Loucy (cell line): ENCODE measurements around the gene EFCAB9.

Experiments
- H2AFZ ChIP-seq: fragments of 200-600 bp; sonication (generic); 2 replicates; pipeline ENCODE4 v1.6.0; 2016; ENCODE audit warnings: antibody characterized with exemption, mild to moderate bottlenecking, low read length, moderate library complexity
- H3F3A ChIP-seq: fragments of 200-600 bp; 2 replicates; pipeline ENCODE4 v1.6.0; 2016; ENCODE audit warnings: antibody characterized with exemption, low read depth, mild to moderate bottlenecking
- H3K27me3 ChIP-seq: fragments of 200-600 bp; sonication (generic); 2 replicates; pipeline ENCODE4 v1.6.1; 2014; ENCODE audit warnings: low read length, mild to moderate bottlenecking; ENCODE audit not compliant: insufficient read depth, poor library complexity, severe bottlenecking
- H3K36me3 ChIP-seq: fragments of 200-600 bp; sonication (generic); 2 replicates; pipeline ENCODE4 v1.6.1; 2016; ENCODE audit warnings: low read length; ENCODE audit not compliant: insufficient read depth
- H3K4me1 ChIP-seq: fragments of 200-600 bp; sonication (generic); 2 replicates; pipeline ENCODE4 v1.5.1; 2014; ENCODE audit warnings: low read length, mild to moderate bottlenecking; ENCODE audit not compliant: insufficient read depth, poor library complexity, severe bottlenecking
- H3K4me2 ChIP-seq: fragments of 200-600 bp; sonication (generic); 2 replicates; pipeline ENCODE4 v1.6.0; 2014; ENCODE audit warnings: antibody characterized with exemption, low read length, low read depth, mild to moderate bottlenecking; ENCODE audit not compliant: poor library complexity, severe bottlenecking
- H3K4me3 ChIP-seq: fragments of 200-600 bp; sonication (generic); 2 replicates; pipeline ENCODE4 v1.5.1; 2014; ENCODE audit warnings: low read length, mild to moderate bottlenecking, mixed read lengths; ENCODE audit not compliant: poor library complexity, severe bottlenecking
- H3K79me2 ChIP-seq: fragments of 200-600 bp; sonication (generic); 2 replicates; pipeline ENCODE4 v1.6.1; 2014; ENCODE audit warnings: low read length; ENCODE audit not compliant: insufficient read depth
- H3K9ac ChIP-seq: fragments of 200-600 bp; sonication (generic); 2 replicates; pipeline ENCODE4 v1.6.0; 2014; ENCODE audit warnings: mild to moderate bottlenecking, low read depth, low read length, moderate library complexity; ENCODE audit not compliant: poor library complexity, severe bottlenecking
- H3K9me2 ChIP-seq: fragments of 200-600 bp; sonication (generic); replicated peaks from 2 replicates; pipeline ENCODE4 v1.6.1; 2016; ENCODE audit warnings: low read depth, low read length, mixed read lengths
- H3K9me3 ChIP-seq: fragments of 200-600 bp; sonication (generic); 2 replicates; pipeline ENCODE4 v1.6.1; 2014; ENCODE audit warnings: mild to moderate bottlenecking, antibody characterized with exemption, low read length, low read depth; ENCODE audit not compliant: insufficient read depth
- H4K20me1 ChIP-seq: fragments of 200-600 bp; sonication (generic); 2 replicates; pipeline ENCODE4 v1.6.0; 2014; ENCODE audit warnings: antibody characterized with exemption, low read length, mild to moderate bottlenecking; ENCODE audit not compliant: insufficient read depth, poor library complexity, severe bottlenecking
- EZH2phosphoT487 ChIP-seq: fragments of 200-600 bp; IDR thresholded peaks from 2 replicates; pipeline ENCODE4 v1.6.1; 2018; ENCODE audit warnings: antibody characterized with exemption, mild to moderate bottlenecking, moderate library complexity, borderline replicate concordance
- TF ChIP-seq, protein P1 (sequence below): fragments of 200-600 bp; sonication (generic); conservative IDR thresholded peaks from 2 replicates; pipeline ENCODE4 v1.5.1; 2014; ENCODE audit warnings: mild to moderate bottlenecking, antibody characterized with exemption, low read length

The EFCAB9 gene

DNA sequence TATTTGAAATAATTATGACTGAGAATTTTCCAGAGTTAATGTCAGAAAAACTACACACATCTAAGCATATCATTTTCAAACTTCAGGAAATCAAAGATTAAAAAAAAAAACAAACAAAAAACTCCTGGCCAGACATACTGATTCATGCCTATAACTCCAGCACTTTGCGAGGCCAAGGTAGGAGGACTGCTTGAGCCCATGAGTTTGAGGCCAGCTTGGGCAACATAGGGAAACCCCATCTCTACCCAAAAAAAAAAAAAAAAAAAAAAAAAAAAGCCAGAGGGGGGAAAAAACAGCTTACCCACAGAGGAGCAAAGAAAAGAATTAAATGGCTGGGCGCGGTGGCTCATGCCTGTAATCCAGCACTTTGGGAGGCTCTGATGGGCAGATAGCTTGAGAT, 22.4 kb downstream of the EFCAB9 start:
- H3F3A ChIP-seq, result no peaks in the 10 kb centered on the region
- H3K4me3 ChIP-seq, result no peak overlapping the region
- no peaks in the 10 kb centered on the region for H3K4me1 ChIP-seq
- H3K79me2 ChIP-seq, result no peaks in the 10 kb centered on the region
- H3K9me2 ChIP-seq, result no peaks in the 10 kb centered on the region
- H3K9me3 ChIP-seq, result no peaks in the 10 kb centered on the region
- no peak overlapping the region for H3K4me2 ChIP-seq
- H4K20me1 ChIP-seq, result no peaks in the 10 kb centered on the region
- H2AFZ ChIP-seq, result no peak overlapping the region
- H3K36me3 ChIP-seq, result peaks cover 8% of the 10 kb centered on the region; the same call in 1 of the 2 replicates
- H3K9ac ChIP-seq, result no peak overlapping the region
- no peaks in the 10 kb centered on the region for H3K27me3 ChIP-seq
- TF ChIP-seq EZH2phosphoT487, result no peak
- TF ChIP-seq, protein P1, sequence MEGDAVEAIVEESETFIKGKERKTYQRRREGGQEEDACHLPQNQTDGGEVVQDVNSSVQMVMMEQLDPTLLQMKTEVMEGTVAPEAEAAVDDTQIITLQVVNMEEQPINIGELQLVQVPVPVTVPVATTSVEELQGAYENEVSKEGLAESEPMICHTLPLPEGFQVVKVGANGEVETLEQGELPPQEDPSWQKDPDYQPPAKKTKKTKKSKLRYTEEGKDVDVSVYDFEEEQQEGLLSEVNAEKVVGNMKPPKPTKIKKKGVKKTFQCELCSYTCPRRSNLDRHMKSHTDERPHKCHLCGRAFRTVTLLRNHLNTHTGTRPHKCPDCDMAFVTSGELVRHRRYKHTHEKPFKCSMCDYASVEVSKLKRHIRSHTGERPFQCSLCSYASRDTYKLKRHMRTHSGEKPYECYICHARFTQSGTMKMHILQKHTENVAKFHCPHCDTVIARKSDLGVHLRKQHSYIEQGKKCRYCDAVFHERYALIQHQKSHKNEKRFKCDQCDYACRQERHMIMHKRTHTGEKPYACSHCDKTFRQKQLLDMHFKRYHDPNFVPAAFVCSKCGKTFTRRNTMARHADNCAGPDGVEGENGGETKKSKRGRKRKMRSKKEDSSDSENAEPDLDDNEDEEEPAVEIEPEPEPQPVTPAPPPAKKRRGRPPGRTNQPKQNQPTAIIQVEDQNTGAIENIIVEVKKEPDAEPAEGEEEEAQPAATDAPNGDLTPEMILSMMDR, result no peak

DNA sequence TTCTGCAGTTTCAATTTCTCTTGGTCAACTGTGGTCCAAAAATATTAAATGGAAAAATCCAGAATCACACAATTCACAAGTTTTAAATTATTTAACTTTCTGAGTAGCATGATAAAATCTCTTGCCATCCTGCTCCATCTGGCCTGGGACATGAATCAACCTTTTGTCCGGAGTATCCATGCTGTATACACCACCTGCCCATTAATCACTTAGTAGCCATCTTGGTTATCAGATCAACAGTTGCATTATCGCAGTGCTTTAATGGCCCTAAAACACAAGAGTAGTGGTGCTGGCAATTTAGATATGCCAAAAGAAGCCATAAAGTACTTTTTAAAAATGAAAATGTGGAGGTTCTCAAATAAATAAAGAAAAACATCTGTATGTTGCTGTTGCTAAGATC, 25.3 kb downstream of the EFCAB9 start:
- Histone ChIP-seq H3K9me3 (no peaks in the 10 kb centered on the region), H3K36me3 (no peaks in the 10 kb centered on the region; the same call in 1 of the 2 replicates), H3K4me1 (no peaks in the 10 kb centered on the region), H3K4me3 (no peak overlapping the region), H3K9ac (no peak overlapping the region), H3K4me2 (no peak overlapping the region), H3K9me2 (no peaks in the 10 kb centered on the region), H3K79me2 (no peaks in the 10 kb centered on the region), H3K27me3 (no peaks in the 10 kb centered on the region), H3F3A (no peaks in the 10 kb centered on the region), H4K20me1 (no peaks in the 10 kb centered on the region), H2AFZ (no peak overlapping the region)
- TF ChIP-seq, protein P1, result no peak
- TF ChIP-seq EZH2phosphoT487, result no peak

DNA sequence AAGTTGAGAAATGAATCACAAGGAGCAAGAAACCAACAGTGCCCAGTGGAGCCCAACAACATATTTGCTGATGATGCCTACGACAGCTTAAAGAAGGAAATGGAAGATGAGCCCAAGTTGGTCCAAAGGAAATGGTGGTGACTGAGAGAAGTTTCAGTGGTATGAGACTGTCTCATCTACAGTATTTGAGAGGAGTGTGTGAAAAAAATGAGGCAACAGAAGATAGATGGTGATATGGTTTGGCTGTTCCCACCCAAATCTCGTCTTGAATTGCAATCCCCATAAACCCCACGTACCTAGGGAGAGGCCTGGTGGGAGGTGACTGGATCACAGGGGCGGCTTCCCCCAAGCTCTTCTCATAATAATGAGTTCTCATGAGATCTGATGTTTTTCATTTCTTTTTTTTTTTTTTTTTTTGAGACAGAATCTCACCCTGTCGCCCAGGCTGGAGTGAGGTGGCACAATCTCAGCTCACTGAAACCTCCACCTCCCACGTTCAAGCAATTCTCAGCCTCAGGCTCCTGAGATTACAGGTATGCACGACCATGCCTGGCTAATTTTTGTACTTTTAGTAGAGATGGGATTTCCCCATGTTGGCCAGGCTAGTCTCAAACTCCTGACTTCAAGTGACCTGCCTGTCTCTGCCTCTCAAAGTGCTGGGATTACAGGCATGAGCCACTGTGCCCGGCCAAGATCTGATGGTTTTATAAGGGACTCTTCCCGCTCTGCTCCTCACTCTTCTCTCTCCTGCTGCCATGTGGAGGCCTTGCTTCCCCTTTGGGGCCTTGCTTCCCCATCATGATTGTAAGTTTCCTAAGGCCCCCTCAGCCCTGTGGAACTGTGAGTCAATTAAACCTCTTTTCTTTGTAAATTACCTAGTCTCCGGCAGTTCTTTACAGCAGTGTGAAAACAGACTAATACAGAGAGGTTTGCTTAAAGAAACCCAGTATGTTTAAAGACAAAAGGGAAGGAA, 30.2 kb downstream of the EFCAB9 start:
- TF ChIP-seq, protein P1, result no peak
- no peak for TF ChIP-seq EZH2phosphoT487
- Histone ChIP-seq H3K4me1 (no peaks in the 10 kb centered on the region), H4K20me1 (no peaks in the 10 kb centered on the region), H3K36me3 (peaks cover 5% of the 10 kb centered on the region; the same call in 1 of the 2 replicates), H3K9me3 (no peaks in the 10 kb centered on the region), H3K4me3 (no peak overlapping the region), H3K9ac (no peak overlapping the region), H3K9me2 (no peaks in the 10 kb centered on the region), H2AFZ (no peak overlapping the region), H3K79me2 (no peaks in the 10 kb centered on the region), H3K4me2 (no peak overlapping the region), H3F3A (no peaks in the 10 kb centered on the region), H3K27me3 (no peaks in the 10 kb centered on the region)
